Right lobe of liver (tissue), 6 donors: ENCODE data around the gene ZFP36L1. TPM values are rescaled to one million over a fixed set of nuclear protein-coding genes. Genes with fewer than 3 reads are reported as not detected.

Experiments
- ATAC-seq, 4 donors: fragments of 200-7000 bp; cut with Tn5 transposase; one replicate each; pipeline ENCODE4 v1.9.1; 2020; ENCODE audit warnings: mild to moderate bottlenecking in 4 of 4, moderate library complexity in 4 of 4
- DNase-seq, 3 donors: peaks; one replicate each; pipeline ENCODE4 v3.0.0-alpha.2; 2020
- H3K27ac ChIP-seq, 3 donors: fragments of 200-600 bp; one replicate each; pipeline ENCODE4 v1.8.0; 2022
- H3K27me3 ChIP-seq, 2 donors: fragments of 200-600 bp; one replicate each; pipeline ENCODE4 v1.8.0; 2022
- H3K36me3 ChIP-seq, 4 donors: fragments of 200-600 bp; sonication (generic) in 1 of 4; one replicate each; pipeline versions ENCODE4 v1.5.1 to v1.8.0; 2017 to 2022; ENCODE audit warnings: control low read depth in 1 of 4
- H3K4me1 ChIP-seq, 4 donors: fragments of 200-600 bp; sonication (generic) in 1 of 4; one replicate each; pipeline versions ENCODE4 v1.5.1 to v1.8.0; 2017 to 2022; ENCODE audit warnings: control low read depth in 1 of 4
- H3K4me3 ChIP-seq, 3 donors: fragments of 200-600 bp; one replicate each; pipeline ENCODE4 v1.8.0; 2022
- H3K9me3 ChIP-seq, 4 donors: fragments of 200-600 bp; sonication (generic) in 1 of 4; one replicate each; pipeline versions ENCODE4 v1.5.1 to v1.8.0; 2017 to 2022; ENCODE audit warnings: control low read depth in 1 of 4
- CTCF ChIP-seq, 4 donors: fragments of 200-600 bp in 3 of 4; fragments of 450-650 bp in 1 of 4; IDR thresholded peaks; one replicate each; pipeline versions ENCODE4 v1.5.1 to v1.8.0; 2016 to 2022; ENCODE audit warnings: antibody characterized with exemption in 4 of 4, mild to moderate bottlenecking in 2 of 4
- POLR2A ChIP-seq: fragments of 450-650 bp; IDR thresholded peaks from one replicate; pipeline ENCODE4 v1.6.1; 2017; ENCODE audit warnings: antibody characterized with exemption, mild to moderate bottlenecking
- WGBS: methylation state at CpG from one replicate; pipeline ENCODE4 v1.1.6; 2018; ENCODE audit warnings: low coverage, low lambda C conversion rate; ENCODE audit not compliant: insufficient coverage; ENCODE audit errors: missing lambda C conversion rate; 5-methylcytosine and 5-hydroxymethylcytosine counted together
- intact Hi-C, 2 donors: fragments of 100-400 bp; cut with DNase I; formaldehyde crosslinking; loops; one replicate each; pipeline versions ENCODE4 v1.11.2 to v1.14.1; 2022
- total RNA-seq, 6 experiments: library from RNA; depleted of rRNA in 2 of 6; stranded (reverse); fragments of >200 nt in 2 of 6; fragmentation: NEBNext Ultra II Directional in 3 of 6; extraction: Animal tissue kit (Norgen Biotek cat#: 25700) in 3 of 6; gene quantifications; one replicate each; pipeline versions ENCODE4 v1.1.0 to v1.2.4, GENCODE V29; 2016 to 2023
- donor health status: DM: no; HTN: yes; CAD: no.
- donor health status: DM: no; HTN: no; CAD: no.
- donor health status: DM: no; HTN: no; CAD: no.
- donor health status: DM: no; HTN: yes; CAD: no.
- donor health status: DM: no; HTN: yes; CAD: no.

The ZFP36L1 gene
- total RNA-seq, 6 experiments from 2014 or later = 109 to 298 (median 218) TPM

GRCh38 chr14:68807987-68808386 lies 15.1 kb upstream of the ZFP36L1 start:
- ATAC-seq = peak in 1 of 4 donors; percentile 34
- no peak for TF ChIP-seq CTCF (IDR thresholded peaks at IDR 0.05)
- no peak for TF ChIP-seq POLR2A
- H3K4me1 ChIP-seq = peaks cover 0 to 25% (median 14%) of the 10 kb centered on the region in 4 donors
- no peak overlapping the region for H3K4me3 ChIP-seq
- H3K9me3 ChIP-seq = no peaks in the 10 kb centered on the region
- intact Hi-C loops = no loop called here
- DNase-seq = no peak
- 80% methylated on average over 1 of the region's 7 CpGs for WGBS
- no peaks in the 10 kb centered on the region for H3K36me3 ChIP-seq
- H3K27ac ChIP-seq = no peak overlapping the region
- no peaks in the 10 kb centered on the region for H3K27me3 ChIP-seq

GRCh38 chr14:68807148-68807600 lies 14.3 kb upstream of the ZFP36L1 start:
- peak in 1 of 3 donors; percentile 62 for DNase-seq
- H3K27me3 ChIP-seq = no peaks in the 10 kb centered on the region
- 22% methylated on average over 10 of the region's 10 CpGs for WGBS
- peaks cover 0 to 25% (median 14%) of the 10 kb centered on the region in 4 donors for H3K4me1 ChIP-seq
- TF ChIP-seq POLR2A (no peak), CTCF (IDR thresholded peaks at IDR 0.05) (no peak)
- intact Hi-C loops = no loop called here
- peak overlapping the region; percentile 53 to 68 (median 63) for H3K27ac ChIP-seq
- no peak overlapping the region for H3K4me3 ChIP-seq
- H3K36me3 ChIP-seq = no peaks in the 10 kb centered on the region
- no peaks in the 10 kb centered on the region for H3K9me3 ChIP-seq
- peak; percentile 89 to 90 (median 90) for ATAC-seq

- no peak overlapping the region for H3K4me3 ChIP-seq
- DNase-seq = peak in 1 of 3 donors; percentile 45
- TF ChIP-seq POLR2A (no peak), CTCF (IDR thresholded peaks at IDR 0.05) (no peak)
- peak overlapping the region; percentile 53 to 68 (median 63) for H3K27ac ChIP-seq
- H3K9me3 ChIP-seq = no peaks in the 10 kb centered on the region
- intact Hi-C loops = no loop called here
- peaks cover 0 to 25% (median 14%) of the 10 kb centered on the region in 4 donors for H3K4me1 ChIP-seq
- ATAC-seq = peak; percentile 22 to 87 (median 28)
- H3K27me3 ChIP-seq = no peaks in the 10 kb centered on the region
- WGBS = 38% methylated on average over 2 of the region's 4 CpGs
- no peaks in the 10 kb centered on the region for H3K36me3 ChIP-seq
These were observed 13.8 kb upstream of the ZFP36L1 start for GRCh38 chr14:68806526-68807147.

GRCh38 chr14:68805414-68805813 lies 12.5 kb upstream of the ZFP36L1 start:
- intact Hi-C loops = no loop called here
- Histone ChIP-seq H3K36me3 (no peaks in the 10 kb centered on the region), H3K9me3 (no peaks in the 10 kb centered on the region), H3K4me1 (peaks cover 0 to 25% (median 14%) of the 10 kb centered on the region in 4 donors), H3K27ac (no peak overlapping the region), H3K27me3 (no peaks in the 10 kb centered on the region), H3K4me3 (no peak overlapping the region)
- TF ChIP-seq POLR2A = no peak
- WGBS = 84% methylated on average over 5 of the region's 7 CpGs
- DNase-seq (no peak), ATAC-seq (no peak)

- no peak for ATAC-seq
- no peaks in the 10 kb centered on the region for H3K9me3 ChIP-seq
- H3K36me3 ChIP-seq = no peaks in the 10 kb centered on the region
- peaks cover 0 to 10% (median 6%) of the 10 kb centered on the region in 4 donors for H3K4me1 ChIP-seq
- TF ChIP-seq CTCF (IDR thresholded peaks at IDR 0.05) (no peak), POLR2A (no peak)
- no peak for DNase-seq
- intact Hi-C loops = no loop called here
- no peak overlapping the region for H3K4me3 ChIP-seq
- H3K27ac ChIP-seq = no peak overlapping the region
- H3K27me3 ChIP-seq = no peaks in the 10 kb centered on the region
These were observed 8.8 kb upstream of the ZFP36L1 start for GRCh38 chr14:68801631-68802030.
